GM23338 (cell line): ENCODE data around the gene ANKRD65. TPM values are rescaled to one million over a fixed set of nuclear protein-coding genes. Genes with fewer than 3 reads are reported as not detected.

Experiments
- ATAC-seq: fragments of 200-7000 bp; cut with Tn5 transposase; 3 replicates; pipeline ENCODE4 v1.9.1; 2020
- DNase-seq: peaks from one replicate; pipeline ENCODE4 v3.0.0-alpha.2; 2015; ENCODE audit warnings: low spot score
- H2AFZ ChIP-seq: fragments of 200-600 bp; sonication (generic); 2 replicates; pipeline ENCODE4 v1.8.0; 2016; ENCODE audit warnings: antibody characterized with exemption, mild to moderate bottlenecking, moderate library complexity
- H3F3A ChIP-seq: fragments of 200-600 bp; sonication (generic); replicated peaks from 2 replicates; pipeline ENCODE4 v1.8.0; 2017; ENCODE audit warnings: antibody characterized with exemption, mixed run types, low read depth
- H3K27ac ChIP-seq: fragments of 200-600 bp; sonication (generic); 2 replicates; pipeline ENCODE4 v1.6.1; 2016; ENCODE audit warnings: low read depth
- H3K27me3 ChIP-seq: fragments of 200-600 bp; sonication (generic); 2 replicates; pipeline ENCODE4 v1.8.0; 2016; ENCODE audit warnings: mild to moderate bottlenecking, mixed run types, moderate library complexity; ENCODE audit not compliant: insufficient read depth
- H3K36me3 ChIP-seq: fragments of 200-600 bp; sonication (generic); 2 replicates; pipeline ENCODE4 v1.8.0; 2016; ENCODE audit warnings: mild to moderate bottlenecking; ENCODE audit not compliant: insufficient read depth
- H3K4me1 ChIP-seq: fragments of 200-600 bp; sonication (generic); 2 replicates; pipeline ENCODE4 v1.8.0; 2016; ENCODE audit warnings: mild to moderate bottlenecking, moderate library complexity; ENCODE audit not compliant: insufficient read depth
- H3K4me2 ChIP-seq: fragments of 200-600 bp; sonication (generic); 2 replicates; pipeline ENCODE4 v1.7.1; 2017; ENCODE audit warnings: mixed run types
- H3K4me3 ChIP-seq: fragments of 200-600 bp; sonication (generic); 2 replicates; pipeline ENCODE4 v1.6.1; 2016; ENCODE audit warnings: mixed run types
- H3K79me2 ChIP-seq: fragments of 200-600 bp; sonication (generic); replicated peaks from 2 replicates; pipeline ENCODE4 v1.8.0; 2017; ENCODE audit warnings: mild to moderate bottlenecking; ENCODE audit not compliant: insufficient read depth
- H3K9me2 ChIP-seq: fragments of 200-600 bp; sonication (generic); 2 replicates; pipeline ENCODE4 v1.8.0; 2017; ENCODE audit not compliant: insufficient read depth
- H4K20me1 ChIP-seq: fragments of 200-600 bp; sonication (generic); replicated peaks from 2 replicates; pipeline ENCODE4 v1.8.0; 2017; ENCODE audit warnings: mild to moderate bottlenecking; ENCODE audit not compliant: insufficient read depth
- H3K27ac Mint-ChIP-seq: 2 replicates; pipeline ENCODE4 v1.8.0; 2020; ENCODE audit warnings: inconsistent platforms, mild to moderate bottlenecking, moderate library complexity, mixed read lengths
- H3K27me3 Mint-ChIP-seq: 3 replicates; pipeline ENCODE4 v1.8.0; 2022; ENCODE audit warnings: low read depth, mild to moderate bottlenecking, moderate library complexity, mixed read lengths, inconsistent platforms; ENCODE audit not compliant: insufficient read depth, poor library complexity
- H3K36me3 Mint-ChIP-seq: 3 replicates; pipeline ENCODE4 v1.8.0; 2021; ENCODE audit warnings: low read depth, mild to moderate bottlenecking, inconsistent platforms, moderate library complexity, mixed read lengths
- H3K4me1 Mint-ChIP-seq: 3 replicates; pipeline ENCODE4 v1.8.0; 2020; ENCODE audit warnings: mild to moderate bottlenecking, inconsistent platforms, mixed read lengths
- H3K4me3 Mint-ChIP-seq: 3 replicates; pipeline ENCODE4 v1.8.0; 2021; ENCODE audit warnings: moderate library complexity, mild to moderate bottlenecking, inconsistent platforms, mixed read lengths
- H3K9me3 Mint-ChIP-seq: 3 replicates; pipeline ENCODE4 v1.8.0; 2020; ENCODE audit warnings: moderate library complexity, mild to moderate bottlenecking, inconsistent platforms, mixed read lengths
- CREB1 ChIP-seq: fragments of 250-450 bp; sonication (Bioruptor Pico); IDR thresholded peaks from 2 replicates; pipeline ENCODE4 v1.5.0; 2020; ENCODE audit warnings: low read depth, mild to moderate bottlenecking, moderate library complexity
- EZH2 ChIP-seq: fragments of 200-600 bp; sonication (generic); IDR thresholded peaks from one replicate; pipeline ENCODE4 v1.8.0; 2017; ENCODE audit warnings: antibody characterized with exemption, mild to moderate bottlenecking, low read depth; ENCODE audit not compliant: unreplicated experiment
- EZH2phosphoT487 ChIP-seq: fragments of 200-600 bp; sonication (generic); IDR thresholded peaks from one replicate; pipeline ENCODE4 v1.8.1; 2018; ENCODE audit warnings: antibody characterized with exemption; ENCODE audit not compliant: unreplicated experiment
- JUNB ChIP-seq: IDR thresholded peaks from one replicate; pipeline ENCODE4 v1.6.1; 2016; ENCODE audit warnings: antibody characterized with exemption; ENCODE audit not compliant: unreplicated experiment
- NANOG ChIP-seq: IDR thresholded peaks from 2 replicates; pipeline ENCODE4 v1.6.1; 2016; ENCODE audit warnings: antibody characterized with exemption, borderline replicate concordance
- POLR2AphosphoS5 ChIP-seq: IDR thresholded peaks from 2 replicates; pipeline ENCODE4 v1.6.1; 2016; ENCODE audit warnings: antibody characterized with exemption, low read depth
- STAT1 ChIP-seq: IDR thresholded peaks from one replicate; pipeline ENCODE4 v1.6.1; 2016; ENCODE audit warnings: antibody characterized with exemption; ENCODE audit not compliant: unreplicated experiment
- ZNF114 ChIP-seq: fragments of 250-450 bp; sonication (Bioruptor Pico); IDR thresholded peaks from 2 replicates; pipeline ENCODE4 v1.5.0; 2020; ENCODE audit warnings: mild to moderate bottlenecking, moderate library complexity
- ZNF331 ChIP-seq: fragments of 250-450 bp; sonication (Bioruptor Pico); IDR thresholded peaks from 2 replicates; pipeline ENCODE4 v1.5.0; 2020; ENCODE audit warnings: low read depth, mild to moderate bottlenecking, moderate library complexity
- polyA plus RNA-seq: library from polyadenylated mRNA; unstranded; fragments of >200 nt; fragmentation: Nextera tagmentation; extraction: Ambion mirVana; gene quantifications from 2 replicates; pipeline ENCODE4 v1.2.1, GENCODE V29; 2016
- total RNA-seq: library from RNA; depleted of rRNA; stranded (reverse); fragments of >200 nt; shearing (Covaris generic); gene quantifications from 2 replicates; pipeline ENCODE4 v1.2.3, GENCODE V29; 2014
- TF ChIP-seq, protein P1 (sequence below): IDR thresholded peaks from one replicate; pipeline ENCODE4 v1.6.1; 2018; ENCODE audit warnings: antibody characterized with exemption; ENCODE audit not compliant: unreplicated experiment
- TF ChIP-seq, protein P2 (sequence below): IDR thresholded peaks from 2 replicates; pipeline ENCODE4 v1.6.1; 2016; ENCODE audit warnings: antibody characterized with exemption
- TF ChIP-seq, protein P3 (sequence below), 2 experiments: fragments of 200-600 bp in 1 of 2; sonication (generic) in 1 of 2; conservative IDR thresholded peaks; 2 replicates each; pipeline versions ENCODE4 v1.5.1 to v1.6.1; 2016 to 2017; ENCODE audit warnings: antibody characterized with exemption in 2 of 2, low read depth in 2 of 2, mild to moderate bottlenecking in 2 of 2, moderate library complexity in 1 of 2
- TF ChIP-seq, protein P4 (sequence below): fragments of 250-450 bp; sonication (Bioruptor Pico); IDR thresholded peaks from 2 replicates; pipeline ENCODE4 v1.5.0; 2020; ENCODE audit warnings: mild to moderate bottlenecking, moderate library complexity

The ANKRD65 gene
- total and polyA plus RNA-seq, 2 experiments from 2014 or later, result 1.6 to 1.7 TPM

DNA sequence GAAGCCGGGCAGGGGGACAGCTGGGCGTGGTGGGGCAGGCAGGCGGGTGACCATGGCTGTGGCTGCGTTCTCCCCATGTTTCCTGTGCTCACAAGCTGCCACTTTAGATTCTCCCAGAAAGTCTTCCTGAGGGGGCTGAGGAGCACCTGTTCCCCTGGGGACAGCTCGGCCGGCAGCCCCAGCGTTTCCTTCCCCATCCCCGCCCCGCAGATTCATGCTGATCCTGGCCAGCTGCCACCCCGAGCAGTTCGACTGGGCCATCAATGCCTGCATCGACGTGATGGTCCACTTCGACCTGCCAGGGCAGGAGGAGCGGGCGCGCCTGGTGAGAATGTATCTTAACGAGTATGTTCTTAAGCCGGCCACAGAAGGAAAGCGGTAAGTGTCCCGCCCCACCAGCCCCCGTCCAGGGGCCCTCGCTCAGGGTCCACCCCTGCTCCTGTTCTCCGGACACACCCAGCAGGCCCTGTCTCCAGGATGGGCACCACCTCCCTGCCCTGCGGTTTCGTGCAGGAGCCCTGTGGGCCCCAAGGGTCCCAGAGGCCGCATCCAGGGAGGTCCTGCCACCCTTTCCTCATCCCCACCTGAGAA lies 39.6 kb upstream of the ANKRD65 start:
- Histone ChIP-seq H3K4me1 (no peaks in the 10 kb centered on the region), H3K79me2 (no peaks in the 10 kb centered on the region), H3K27ac (no peak overlapping the region), H2AFZ (no peak overlapping the region), H3K36me3 (no peaks in the 10 kb centered on the region), H3F3A (no peaks in the 10 kb centered on the region), H3K27me3 (no peaks in the 10 kb centered on the region), H4K20me1 (no peaks in the 10 kb centered on the region), H3K4me2 (no peak overlapping the region), H3K9me2 (no peaks in the 10 kb centered on the region), H3K4me3 (no peak overlapping the region)
- Mint-ChIP-seq H3K27ac (no peak overlapping the region), H3K9me3 (no peaks in the 10 kb centered on the region), H3K4me1 (no peaks in the 10 kb centered on the region), H3K36me3 (no peaks in the 10 kb centered on the region), H3K4me3 (no peak overlapping the region), H3K27me3 (peaks cover 3% of the 10 kb centered on the region)
- TF ChIP-seq CREB1 (CRISPR knock-in tag) (no peak), ZNF331 (no peak), EZH2phosphoT487 (no peak), EZH2 (no peak), JUNB (no peak), ZNF114 (no peak), STAT1 (no peak), NANOG (no peak), POLR2AphosphoS5 (no peak)
- TF ChIP-seq, protein P1, sequence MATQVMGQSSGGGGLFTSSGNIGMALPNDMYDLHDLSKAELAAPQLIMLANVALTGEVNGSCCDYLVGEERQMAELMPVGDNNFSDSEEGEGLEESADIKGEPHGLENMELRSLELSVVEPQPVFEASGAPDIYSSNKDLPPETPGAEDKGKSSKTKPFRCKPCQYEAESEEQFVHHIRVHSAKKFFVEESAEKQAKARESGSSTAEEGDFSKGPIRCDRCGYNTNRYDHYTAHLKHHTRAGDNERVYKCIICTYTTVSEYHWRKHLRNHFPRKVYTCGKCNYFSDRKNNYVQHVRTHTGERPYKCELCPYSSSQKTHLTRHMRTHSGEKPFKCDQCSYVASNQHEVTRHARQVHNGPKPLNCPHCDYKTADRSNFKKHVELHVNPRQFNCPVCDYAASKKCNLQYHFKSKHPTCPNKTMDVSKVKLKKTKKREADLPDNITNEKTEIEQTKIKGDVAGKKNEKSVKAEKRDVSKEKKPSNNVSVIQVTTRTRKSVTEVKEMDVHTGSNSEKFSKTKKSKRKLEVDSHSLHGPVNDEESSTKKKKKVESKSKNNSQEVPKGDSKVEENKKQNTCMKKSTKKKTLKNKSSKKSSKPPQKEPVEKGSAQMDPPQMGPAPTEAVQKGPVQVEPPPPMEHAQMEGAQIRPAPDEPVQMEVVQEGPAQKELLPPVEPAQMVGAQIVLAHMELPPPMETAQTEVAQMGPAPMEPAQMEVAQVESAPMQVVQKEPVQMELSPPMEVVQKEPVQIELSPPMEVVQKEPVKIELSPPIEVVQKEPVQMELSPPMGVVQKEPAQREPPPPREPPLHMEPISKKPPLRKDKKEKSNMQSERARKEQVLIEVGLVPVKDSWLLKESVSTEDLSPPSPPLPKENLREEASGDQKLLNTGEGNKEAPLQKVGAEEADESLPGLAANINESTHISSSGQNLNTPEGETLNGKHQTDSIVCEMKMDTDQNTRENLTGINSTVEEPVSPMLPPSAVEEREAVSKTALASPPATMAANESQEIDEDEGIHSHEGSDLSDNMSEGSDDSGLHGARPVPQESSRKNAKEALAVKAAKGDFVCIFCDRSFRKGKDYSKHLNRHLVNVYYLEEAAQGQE, result no peak
- TF ChIP-seq, protein P2, sequence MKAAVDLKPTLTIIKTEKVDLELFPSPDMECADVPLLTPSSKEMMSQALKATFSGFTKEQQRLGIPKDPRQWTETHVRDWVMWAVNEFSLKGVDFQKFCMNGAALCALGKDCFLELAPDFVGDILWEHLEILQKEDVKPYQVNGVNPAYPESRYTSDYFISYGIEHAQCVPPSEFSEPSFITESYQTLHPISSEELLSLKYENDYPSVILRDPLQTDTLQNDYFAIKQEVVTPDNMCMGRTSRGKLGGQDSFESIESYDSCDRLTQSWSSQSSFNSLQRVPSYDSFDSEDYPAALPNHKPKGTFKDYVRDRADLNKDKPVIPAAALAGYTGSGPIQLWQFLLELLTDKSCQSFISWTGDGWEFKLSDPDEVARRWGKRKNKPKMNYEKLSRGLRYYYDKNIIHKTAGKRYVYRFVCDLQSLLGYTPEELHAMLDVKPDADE, result no peak
- TF ChIP-seq, protein P3, sequence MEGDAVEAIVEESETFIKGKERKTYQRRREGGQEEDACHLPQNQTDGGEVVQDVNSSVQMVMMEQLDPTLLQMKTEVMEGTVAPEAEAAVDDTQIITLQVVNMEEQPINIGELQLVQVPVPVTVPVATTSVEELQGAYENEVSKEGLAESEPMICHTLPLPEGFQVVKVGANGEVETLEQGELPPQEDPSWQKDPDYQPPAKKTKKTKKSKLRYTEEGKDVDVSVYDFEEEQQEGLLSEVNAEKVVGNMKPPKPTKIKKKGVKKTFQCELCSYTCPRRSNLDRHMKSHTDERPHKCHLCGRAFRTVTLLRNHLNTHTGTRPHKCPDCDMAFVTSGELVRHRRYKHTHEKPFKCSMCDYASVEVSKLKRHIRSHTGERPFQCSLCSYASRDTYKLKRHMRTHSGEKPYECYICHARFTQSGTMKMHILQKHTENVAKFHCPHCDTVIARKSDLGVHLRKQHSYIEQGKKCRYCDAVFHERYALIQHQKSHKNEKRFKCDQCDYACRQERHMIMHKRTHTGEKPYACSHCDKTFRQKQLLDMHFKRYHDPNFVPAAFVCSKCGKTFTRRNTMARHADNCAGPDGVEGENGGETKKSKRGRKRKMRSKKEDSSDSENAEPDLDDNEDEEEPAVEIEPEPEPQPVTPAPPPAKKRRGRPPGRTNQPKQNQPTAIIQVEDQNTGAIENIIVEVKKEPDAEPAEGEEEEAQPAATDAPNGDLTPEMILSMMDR (conservative IDR thresholded peaks at IDR 0.05; ENCODE audit: low read depth in 2 of 2), result no peak
- TF ChIP-seq, protein P4, sequence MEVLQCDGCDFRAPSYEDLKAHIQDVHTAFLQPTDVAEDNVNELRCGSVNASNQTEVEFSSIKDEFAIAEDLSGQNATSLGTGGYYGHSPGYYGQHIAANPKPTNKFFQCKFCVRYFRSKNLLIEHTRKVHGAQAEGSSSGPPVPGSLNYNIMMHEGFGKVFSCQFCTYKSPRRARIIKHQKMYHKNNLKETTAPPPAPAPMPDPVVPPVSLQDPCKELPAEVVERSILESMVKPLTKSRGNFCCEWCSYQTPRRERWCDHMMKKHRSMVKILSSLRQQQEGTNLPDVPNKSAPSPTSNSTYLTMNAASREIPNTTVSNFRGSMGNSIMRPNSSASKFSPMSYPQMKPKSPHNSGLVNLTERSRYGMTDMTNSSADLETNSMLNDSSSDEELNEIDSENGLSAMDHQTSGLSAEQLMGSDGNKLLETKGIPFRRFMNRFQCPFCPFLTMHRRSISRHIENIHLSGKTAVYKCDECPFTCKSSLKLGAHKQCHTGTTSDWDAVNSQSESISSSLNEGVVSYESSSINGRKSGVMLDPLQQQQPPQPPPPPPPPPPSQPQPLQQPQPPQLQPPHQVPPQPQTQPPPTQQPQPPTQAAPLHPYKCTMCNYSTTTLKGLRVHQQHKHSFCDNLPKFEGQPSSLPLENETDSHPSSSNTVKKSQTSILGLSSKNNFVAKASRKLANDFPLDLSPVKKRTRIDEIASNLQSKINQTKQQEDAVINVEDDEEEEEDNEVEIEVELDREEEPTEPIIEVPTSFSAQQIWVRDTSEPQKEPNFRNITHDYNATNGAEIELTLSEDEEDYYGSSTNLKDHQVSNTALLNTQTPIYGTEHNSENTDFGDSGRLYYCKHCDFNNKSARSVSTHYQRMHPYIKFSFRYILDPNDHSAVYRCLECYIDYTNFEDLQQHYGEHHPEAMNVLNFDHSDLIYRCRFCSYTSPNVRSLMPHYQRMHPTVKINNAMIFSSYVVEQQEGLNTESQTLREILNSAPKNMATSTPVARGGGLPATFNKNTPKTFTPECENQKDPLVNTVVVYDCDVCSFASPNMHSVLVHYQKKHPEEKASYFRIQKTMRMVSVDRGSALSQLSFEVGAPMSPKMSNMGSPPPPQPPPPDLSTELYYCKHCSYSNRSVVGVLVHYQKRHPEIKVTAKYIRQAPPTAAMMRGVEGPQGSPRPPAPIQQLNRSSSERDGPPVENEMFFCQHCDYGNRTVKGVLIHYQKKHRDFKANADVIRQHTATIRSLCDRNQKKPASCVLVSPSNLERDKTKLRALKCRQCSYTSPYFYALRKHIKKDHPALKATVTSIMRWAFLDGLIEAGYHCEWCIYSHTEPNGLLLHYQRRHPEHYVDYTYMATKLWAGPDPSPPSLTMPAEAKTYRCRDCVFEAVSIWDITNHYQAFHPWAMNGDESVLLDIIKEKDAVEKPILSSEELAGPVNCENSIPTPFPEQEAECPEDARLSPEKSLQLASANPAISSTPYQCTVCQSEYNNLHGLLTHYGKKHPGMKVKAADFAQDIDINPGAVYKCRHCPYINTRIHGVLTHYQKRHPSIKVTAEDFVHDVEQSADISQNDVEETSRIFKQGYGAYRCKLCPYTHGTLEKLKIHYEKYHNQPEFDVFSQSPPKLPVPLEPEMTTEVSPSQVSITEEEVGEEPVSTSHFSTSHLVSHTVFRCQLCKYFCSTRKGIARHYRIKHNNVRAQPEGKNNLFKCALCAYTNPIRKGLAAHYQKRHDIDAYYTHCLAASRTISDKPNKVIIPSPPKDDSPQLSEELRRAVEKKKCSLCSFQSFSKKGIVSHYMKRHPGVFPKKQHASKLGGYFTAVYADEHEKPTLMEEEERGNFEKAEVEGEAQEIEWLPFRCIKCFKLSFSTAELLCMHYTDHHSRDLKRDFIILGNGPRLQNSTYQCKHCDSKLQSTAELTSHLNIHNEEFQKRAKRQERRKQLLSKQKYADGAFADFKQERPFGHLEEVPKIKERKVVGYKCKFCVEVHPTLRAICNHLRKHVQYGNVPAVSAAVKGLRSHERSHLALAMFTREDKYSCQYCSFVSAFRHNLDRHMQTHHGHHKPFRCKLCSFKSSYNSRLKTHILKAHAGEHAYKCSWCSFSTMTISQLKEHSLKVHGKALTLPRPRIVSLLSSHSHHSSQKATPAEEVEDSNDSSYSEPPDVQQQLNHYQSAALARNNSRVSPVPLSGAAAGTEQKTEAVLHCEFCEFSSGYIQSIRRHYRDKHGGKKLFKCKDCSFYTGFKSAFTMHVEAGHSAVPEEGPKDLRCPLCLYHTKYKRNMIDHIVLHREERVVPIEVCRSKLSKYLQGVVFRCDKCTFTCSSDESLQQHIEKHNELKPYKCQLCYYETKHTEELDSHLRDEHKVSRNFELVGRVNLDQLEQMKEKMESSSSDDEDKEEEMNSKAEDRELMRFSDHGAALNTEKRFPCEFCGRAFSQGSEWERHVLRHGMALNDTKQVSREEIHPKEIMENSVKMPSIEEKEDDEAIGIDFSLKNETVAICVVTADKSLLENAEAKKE (CRISPR knock-in tag), result no peak
- no peak for DNase-seq
- no peak for ATAC-seq
